NB4 (cell line): Measurements from ENCODE around the gene STAG1.

Experiments
- MYC ChIP-seq: IDR thresholded peaks from 2 replicates; pipeline ENCODE4 v1.6.1; 2011; ENCODE audit warnings: low read depth, low read length
- POLR2A ChIP-seq: IDR thresholded peaks from 2 replicates; pipeline ENCODE4 v1.6.1; 2011; ENCODE audit warnings: mild to moderate bottlenecking; ENCODE audit not compliant: insufficient read length; ENCODE audit errors: extremely low read depth
- TF ChIP-seq, protein P1 (sequence below): IDR thresholded peaks from one replicate; pipeline ENCODE4 v1.5.1; 2012; ENCODE audit warnings: low read depth, low read length
- TF ChIP-seq, protein P2 (sequence below): IDR thresholded peaks from 2 replicates; pipeline ENCODE4 v1.6.1; 2011; ENCODE audit warnings: low read depth, low read length

DNA sequence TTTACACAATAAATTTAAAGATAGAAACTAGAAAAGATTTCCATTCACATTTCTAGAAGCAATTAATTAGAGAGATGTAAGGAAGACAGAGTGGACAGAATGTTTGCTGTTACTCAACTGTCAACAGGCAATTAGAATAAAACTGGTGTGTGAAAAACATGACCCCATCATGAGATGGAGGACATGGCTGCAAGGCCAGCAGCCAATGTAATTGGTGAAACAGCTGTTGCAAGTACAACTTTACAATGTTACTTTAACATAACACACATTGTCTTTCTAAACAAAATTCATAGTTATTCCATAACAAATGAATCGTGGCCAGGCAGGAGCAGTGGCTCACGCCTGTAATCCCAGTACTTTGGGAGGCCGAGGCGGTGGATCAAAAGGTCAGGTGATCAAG, 28.6 kb upstream of the STAG1 start:
- TF ChIP-seq, protein P1, sequence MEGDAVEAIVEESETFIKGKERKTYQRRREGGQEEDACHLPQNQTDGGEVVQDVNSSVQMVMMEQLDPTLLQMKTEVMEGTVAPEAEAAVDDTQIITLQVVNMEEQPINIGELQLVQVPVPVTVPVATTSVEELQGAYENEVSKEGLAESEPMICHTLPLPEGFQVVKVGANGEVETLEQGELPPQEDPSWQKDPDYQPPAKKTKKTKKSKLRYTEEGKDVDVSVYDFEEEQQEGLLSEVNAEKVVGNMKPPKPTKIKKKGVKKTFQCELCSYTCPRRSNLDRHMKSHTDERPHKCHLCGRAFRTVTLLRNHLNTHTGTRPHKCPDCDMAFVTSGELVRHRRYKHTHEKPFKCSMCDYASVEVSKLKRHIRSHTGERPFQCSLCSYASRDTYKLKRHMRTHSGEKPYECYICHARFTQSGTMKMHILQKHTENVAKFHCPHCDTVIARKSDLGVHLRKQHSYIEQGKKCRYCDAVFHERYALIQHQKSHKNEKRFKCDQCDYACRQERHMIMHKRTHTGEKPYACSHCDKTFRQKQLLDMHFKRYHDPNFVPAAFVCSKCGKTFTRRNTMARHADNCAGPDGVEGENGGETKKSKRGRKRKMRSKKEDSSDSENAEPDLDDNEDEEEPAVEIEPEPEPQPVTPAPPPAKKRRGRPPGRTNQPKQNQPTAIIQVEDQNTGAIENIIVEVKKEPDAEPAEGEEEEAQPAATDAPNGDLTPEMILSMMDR = no peak
- TF ChIP-seq, protein P2, sequence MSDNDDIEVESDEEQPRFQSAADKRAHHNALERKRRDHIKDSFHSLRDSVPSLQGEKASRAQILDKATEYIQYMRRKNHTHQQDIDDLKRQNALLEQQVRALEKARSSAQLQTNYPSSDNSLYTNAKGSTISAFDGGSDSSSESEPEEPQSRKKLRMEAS = no peak
- TF ChIP-seq POLR2A (no peak), MYC (no peak)
